ENCODE data around the gene RPS10.
"Not testable (repeated sequence)": the region's sequence is repeated elsewhere in the genome, so short reads cannot be mapped to it uniquely, and the experiment has no call there.

Gene RPS10

DNA sequence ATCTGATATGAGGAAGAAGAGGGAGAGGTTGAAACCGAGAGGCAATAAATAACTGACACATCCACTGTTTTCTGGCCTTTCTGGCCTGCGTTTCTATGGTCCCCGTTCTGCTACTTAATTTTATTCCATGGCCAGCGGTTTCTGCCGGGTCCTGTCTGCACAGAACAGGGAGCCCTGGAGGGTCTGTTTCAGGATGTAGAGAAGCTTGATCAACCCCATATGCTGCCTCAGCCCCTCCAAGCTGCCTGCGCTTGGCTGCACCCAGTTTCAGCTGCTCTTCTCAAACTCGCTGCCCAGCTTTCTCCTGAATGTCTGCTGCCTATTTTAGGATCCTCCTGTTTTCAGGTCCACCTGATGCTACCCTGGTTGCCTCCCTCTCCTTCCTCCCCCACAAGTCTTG, 21.5 kb upstream of the RPS10 start:
- DNase-seq = no peak

DNA sequence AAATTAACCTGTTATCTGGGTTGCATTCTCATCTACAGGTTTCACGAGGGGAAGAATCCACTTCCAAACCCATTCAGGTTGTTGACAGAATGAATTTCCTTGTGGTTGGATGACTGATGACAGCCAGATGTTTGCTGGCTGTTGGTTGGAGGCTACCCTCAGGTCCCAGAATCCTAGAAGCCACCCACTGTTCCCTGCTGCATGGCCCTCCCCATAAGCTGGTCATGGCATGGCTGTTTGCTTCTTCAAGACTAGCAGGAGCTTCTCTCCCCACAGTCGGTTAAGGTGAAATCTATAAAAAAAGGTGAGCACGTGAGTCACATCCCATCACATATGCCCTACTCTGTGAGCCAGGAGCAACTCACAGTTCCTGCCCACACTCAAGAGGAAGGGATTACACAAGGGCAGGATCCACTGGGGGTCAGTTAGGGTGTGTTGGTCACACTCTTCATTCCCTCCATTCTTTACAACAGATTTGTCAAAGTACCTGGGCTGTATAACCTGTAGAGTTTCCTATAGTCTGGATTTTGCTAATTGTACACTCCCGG, 19.5 kb upstream of the RPS10 start:
- no peak for DNase-seq

DNA sequence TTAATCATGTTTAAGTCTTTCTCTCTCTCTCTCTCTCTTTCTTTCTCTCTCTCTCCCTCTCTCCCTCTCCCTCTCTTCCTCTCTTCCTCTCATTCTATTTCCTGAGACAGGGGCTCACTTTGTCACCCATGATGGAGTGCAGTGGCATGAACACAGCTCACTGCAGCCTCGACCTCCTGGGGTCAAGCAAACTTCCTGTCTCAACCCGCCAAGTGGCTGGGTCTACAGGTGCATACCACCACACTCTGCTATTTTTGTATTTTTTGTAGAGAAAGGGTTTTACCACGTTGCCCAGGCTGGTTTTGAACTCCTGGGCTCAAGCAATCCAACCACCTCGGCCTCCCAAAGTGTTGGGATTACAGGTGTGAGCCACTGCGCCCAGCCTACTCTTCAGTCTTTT, 15.7 kb upstream of the RPS10 start:
- no peak for DNase-seq

DNA sequence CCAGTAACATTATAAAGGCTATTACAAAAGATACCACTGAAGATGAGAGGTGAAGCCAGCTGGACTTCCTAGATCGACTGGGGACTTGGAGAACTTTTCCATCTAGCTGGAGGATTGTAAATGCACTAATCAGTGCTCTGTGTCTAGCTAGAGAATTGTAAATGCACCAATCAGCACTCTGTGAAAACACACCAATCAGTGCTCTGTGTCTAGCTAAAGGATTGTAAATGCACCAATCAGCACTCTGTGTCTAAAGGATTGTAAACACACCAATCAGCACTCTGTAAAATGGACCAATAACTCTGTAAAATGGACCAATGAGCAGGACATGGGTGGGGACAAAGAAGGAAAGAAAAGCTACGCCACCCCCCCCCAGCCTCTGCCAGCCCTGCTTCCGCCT, 13.6 kb upstream of the RPS10 start:
- DNase-seq = no peak

DNA sequence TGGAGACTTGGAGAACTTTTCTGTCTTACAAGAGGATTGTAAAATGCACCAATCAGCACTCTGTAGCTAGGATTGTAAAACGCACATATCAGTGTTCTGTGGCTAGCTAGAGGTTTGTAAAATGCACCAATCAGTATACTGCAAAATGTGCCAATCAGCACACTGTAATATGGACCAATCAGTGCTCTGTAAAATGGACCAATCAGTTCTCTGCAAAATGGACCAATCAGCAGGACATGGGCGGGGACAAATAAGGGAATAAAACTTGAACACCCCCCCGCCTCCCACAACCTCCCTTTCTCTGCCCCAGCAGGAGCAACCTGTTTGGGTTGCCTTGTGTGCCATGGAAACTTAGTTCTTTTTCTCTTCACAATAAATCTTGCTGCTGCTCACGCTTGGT, 12.8 kb upstream of the RPS10 start:
- DNase-seq = no peak

DNA sequence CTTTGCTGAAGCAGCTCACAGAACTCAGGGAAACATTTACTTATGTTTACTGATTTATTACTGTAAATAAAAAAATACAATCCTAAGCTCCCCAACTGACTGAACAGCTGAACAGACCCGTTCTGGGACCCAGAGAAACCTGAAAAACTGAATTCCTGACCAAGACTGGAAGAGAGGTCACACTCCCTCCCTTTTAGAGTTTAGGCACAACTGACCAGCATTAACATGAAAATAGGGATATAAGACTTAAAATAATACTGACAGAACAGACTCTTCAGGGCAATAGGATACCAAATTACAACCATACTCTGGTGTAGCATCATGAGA, 11.7 kb upstream of the RPS10 start:
- DNase-seq = no peak

DNA sequence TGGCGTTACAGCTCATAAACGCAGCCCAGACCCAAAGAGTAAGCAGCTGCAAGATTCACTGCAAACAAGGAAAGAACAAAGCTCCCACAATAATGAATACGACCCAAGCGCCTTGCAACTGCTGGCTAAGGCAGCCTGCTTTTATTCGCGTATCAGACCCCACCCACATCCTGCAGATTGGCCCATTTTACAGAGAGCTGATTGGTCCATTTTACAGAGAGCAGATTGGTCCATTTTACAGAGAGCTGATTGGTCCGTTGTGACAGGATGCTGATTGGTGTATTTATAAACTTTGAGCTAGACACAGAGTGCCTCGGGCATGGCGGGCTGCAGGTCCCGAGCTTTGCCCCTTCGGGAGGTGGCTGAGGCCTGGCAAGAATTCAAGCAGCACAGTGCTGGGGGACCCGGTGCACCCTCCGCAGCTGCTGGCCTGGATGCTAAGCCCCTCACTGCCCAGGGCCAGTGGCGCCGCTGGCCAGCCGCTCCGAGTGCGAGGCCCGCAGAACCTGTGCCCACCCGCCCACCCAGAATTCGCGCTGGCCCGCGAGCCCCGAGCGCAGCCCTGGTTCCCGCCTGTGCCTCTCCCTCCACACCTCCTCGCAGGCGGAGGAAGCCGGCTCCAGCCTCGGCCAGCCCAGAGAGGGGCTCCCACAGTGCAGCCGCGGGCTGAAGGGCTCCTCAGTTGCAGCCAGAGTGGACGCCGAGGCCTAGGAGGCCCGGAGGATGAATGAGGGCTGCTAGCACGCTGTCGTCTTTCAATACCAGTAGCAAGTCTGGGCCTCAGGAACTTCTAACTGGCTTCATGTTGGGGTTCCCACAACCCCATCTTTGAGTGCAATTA, 11.2 kb upstream of the RPS10 start:
- DNase-seq = no peak

DNA sequence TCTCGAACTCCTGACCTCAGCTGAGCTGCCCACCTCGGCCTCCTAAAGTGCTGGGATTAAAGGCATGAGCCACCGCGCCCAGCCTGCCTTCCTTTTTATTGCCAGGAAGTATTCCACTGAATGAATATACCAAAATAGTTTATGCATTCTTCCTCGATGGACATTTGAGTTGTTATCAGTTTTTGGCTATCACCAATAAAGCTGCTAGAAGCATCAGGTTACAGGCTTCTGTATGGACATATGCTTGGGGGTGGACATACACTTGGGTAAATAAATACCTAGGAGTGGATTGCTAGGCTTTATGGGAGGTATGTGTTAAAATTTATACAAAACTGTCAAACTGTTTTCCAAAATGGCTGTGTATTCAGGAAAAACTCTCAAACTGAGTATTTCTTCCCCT, 10.0 kb upstream of the RPS10 start:
- no peak for DNase-seq

DNA sequence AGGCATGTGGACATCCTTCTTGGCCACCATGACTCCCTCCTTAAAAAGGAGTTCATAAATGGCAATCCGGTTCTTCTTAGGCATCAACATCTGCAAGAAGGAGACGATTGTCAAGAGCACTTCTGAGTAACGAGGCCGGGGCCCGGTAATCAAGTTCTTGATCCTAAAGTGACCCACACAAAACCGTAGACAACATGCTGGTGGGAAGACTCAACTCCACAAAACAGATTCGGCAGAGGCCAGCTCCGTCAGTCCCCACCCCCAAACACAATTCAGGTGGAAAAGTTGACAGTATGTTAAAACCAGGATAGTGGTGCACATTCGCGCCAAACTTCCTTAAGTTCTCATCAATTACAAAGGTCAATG, 754 bp downstream of the RPS10 start:
- no peak for DNase-seq

DNA sequence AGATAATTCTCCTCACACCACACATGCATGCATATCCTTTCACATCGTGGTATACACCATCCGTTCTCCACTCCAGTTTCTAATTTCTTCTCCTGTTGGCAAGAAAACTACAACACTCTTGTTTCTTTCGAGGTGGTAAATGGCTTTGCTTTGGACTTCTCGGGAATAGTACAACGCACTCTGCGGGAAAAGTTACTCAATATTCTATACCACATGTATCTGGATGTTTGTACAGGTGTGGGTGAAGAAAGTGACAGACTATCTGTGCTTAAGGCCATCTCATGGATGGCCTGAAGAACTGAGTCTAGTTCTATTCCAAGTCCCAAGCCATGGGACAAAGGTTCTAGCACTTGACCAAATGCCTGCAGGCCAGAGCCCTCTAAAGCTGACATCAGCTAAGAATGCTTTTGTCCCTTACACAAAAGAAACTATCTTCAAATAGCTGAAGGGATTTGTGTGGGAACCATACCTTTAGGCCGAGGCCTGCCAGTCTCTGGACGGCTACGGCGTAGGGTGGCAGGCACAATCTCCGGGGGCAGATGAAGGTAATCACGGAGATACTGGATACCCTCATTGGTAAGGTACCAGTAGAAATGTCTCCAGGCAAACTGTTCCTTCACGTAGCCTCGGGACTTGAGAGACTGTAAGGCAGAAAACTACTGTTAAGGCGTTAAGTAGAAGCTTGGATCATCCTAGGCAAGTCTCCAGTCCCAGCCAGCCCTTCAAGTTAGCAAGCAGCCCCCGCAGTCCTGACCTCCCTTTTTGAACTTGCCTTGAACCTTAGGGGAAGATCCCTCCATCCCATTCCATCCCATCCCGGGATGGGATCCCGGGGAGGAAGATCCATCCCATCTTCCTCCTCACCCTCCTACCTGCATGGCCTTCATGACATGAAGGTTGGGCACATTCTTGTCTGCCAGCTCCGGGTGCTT, 1.4 kb downstream of the RPS10 start:
- no peak for DNase-seq

DNA sequence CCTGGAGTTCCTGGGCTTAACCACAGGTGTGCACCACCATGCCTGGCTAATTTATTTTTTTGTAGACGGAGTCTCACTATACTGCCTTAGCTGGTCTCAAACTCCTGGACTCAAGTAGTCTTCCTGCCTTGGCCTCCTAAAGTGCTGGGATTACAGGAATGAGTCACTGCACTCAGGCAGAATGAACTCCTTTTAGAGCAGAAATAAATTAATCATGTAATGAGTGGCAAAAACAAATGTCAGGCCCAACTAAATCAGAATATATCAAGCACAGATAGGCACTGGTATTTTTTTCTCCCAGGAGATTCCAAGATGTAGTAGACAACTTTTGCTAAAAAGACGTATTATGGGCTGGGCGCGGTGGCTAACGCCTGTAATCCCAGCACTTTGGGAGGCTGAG, 2.6 kb downstream of the RPS10 start:
- no peak for DNase-seq

DNA sequence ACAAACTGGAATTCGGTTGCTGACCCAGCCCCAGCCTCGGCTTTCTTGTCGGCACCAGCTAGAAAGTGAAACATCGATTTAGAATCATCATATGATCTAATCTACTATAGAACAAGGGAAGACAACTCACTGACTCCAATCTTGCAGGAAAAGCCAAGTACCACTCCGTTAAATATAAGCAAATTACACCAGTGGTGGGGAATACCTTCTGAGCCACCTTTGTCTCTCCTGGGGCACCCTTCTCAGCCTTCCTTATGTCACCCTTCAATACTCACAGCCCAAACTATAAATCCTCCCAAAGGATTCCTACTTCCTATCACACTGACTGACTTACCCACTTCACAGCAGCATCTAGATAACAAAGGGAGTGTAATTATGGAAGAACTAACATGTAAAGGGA, 7.5 kb downstream of the RPS10 start:
- DNase-seq = no peak

DNA sequence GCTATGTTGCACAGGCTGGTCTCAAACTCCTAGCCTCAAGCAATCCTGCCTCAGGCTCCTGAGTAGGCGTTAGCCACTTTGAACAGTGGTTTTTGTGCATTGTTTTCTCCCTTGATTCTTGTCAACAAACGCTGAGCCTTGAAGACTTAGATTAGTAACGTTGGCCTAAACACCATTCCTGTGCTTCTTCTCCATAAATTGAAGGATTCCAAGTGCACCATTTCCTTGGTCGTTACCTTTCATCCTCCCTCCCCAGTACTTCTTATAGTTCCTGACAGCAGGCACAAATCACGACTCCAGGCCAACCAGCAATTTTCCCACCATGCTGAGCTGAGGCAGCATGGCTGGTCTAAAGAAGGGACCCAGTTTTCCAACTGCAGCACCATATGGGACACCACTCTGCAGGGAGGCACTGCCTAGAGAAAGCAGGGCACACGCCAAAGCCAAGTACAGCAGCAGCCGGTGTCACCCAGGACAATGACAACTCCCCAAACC, 8.9 kb downstream of the RPS10 start:
- no peak for DNase-seq

DNA sequence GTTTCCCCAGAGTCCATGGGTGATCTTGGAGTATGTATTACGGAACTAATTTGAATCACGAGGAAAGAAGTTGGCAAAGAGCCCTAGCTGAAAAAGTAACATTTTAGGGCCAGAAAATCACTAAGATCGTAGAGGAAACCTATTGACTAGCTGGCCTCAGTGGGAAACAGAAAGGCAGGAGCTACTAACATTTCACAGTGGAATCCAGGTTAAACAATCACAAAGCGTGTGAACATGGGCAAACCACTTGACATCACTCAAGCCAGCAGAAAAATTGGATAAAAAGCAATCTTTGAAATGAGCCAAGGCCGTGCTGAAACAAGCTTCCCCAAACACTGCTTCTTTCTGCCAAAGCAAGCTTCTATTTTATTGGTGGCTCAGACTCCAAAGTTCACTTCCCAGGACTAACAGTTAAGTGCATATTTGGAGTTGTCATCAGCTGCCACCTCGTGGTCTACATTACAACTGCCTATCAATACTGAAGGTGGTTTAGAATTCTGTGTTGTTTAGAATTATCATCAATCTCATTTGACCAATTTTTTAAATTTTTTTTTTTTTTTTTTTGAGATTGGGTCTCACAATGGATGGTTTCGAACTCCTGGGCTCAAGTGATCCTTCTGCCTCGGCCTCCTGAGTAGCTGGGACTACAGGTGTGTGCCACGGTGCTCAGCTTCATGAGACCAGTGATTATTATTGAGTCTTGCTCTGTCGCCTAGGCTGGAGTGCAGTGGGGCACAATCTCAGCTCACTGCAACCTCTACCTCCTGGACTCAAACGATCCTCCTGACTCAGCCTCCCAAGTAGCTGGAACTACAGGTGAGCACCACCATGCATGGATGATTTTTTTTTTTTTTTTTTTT, 10.6 kb downstream of the RPS10 start:
- peak in 1 of 4 experiments; percentile 5 for DNase-seq

DNA sequence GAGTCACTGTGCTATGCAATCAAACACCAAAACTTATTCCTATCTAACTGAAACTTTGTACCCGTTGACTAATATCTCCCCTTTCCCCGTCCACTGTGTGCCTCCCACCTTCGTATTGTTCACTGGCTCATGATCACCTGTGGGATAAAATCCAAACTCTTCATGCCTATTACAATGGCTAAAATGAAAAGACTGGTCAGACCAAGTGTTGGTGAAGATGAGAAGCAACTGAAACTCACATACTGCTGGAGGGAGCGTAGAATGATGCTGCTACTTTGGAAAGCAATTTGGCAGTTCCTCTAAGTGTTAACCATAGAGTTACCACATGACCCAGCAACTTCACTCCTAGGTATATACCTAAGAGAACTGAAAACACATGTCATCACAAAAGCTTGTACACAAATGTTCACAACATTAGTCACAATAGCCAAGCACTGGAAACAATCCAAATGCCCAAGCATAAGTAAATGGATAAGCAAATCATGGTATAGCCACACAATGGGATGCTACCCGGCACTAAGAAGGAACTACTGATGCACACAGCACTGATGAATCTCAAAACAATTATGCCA, 13.1 kb downstream of the RPS10 start:
- no peak for DNase-seq

DNA sequence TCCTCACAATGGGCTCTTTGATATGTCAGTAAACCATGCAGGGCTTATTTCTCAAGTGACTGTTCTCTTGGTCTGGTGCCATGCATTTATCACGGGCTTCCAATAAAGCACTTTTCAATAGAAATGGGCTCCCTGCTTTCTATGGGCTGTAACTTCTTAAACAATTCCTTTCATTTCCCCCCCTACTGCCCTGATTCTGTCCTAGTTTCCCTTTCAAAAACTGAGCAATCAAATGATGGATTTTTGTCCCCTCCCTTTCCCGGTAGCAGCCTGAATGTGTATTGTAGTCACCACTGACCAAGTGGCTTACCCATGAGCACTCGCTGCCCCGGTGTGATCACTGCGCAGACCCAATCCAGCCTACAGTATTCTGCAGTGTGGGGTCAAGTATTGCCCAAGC, 13.9 kb downstream of the RPS10 start:
- no peak for DNase-seq

DNA sequence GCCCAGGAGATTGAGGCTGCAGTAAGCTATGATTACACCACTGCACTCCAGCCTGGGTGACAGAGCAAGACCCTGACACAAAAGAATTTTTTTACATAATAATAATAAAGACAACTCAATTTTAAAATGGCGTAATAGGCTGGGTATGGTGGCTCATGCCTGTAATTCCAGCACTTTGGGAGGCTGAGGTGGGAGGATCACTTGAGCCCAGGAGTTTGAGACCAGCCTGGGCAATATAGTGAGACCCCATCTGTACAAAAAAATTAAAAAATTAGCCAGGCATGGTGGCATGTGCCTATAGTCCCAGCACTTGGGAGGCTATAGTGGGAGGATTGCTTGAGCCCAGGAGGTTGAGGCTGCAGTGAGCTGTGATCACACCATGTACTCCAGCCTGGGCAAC, 18.0 kb downstream of the RPS10 start:
- DNase-seq = not testable (repeated sequence)

DNA sequence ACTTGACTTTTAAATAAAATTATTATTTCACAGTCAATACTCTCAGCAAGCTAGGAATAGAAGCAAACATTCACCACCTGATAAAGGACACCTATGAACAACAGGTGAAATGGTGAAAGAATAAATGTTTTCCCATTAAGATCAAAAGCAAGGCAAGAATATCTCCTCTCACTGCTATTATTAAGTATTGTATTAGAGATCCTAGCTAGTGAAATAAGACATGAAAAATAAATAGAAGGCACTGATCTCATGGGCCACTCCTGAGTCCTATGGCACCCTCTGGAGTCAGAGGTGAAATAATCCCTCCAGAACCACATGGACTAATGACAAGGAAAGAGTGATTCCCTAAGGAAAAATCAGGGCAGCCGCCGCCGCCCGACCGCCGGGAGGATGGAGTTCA, 29.4 kb downstream of the RPS10 start:
- no peak for DNase-seq

DNA sequence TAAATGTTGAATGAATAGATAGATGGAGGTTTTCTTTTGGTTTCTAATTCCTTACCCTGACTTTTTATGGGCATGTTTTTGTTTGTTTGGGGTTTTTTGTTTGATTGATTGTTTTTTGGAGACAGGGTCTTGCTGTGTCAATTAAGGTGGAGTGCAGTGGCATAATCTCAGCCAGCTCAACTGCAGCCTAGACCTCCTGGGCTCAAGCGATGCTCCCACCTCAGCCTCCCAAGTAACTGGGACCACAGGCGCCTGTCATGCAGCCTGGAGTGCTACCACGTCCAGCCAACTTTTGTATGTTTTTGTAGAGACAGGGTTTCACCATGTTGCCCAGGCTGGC, 31.9 kb downstream of the RPS10 start:
- DNase-seq = no peak

DNA sequence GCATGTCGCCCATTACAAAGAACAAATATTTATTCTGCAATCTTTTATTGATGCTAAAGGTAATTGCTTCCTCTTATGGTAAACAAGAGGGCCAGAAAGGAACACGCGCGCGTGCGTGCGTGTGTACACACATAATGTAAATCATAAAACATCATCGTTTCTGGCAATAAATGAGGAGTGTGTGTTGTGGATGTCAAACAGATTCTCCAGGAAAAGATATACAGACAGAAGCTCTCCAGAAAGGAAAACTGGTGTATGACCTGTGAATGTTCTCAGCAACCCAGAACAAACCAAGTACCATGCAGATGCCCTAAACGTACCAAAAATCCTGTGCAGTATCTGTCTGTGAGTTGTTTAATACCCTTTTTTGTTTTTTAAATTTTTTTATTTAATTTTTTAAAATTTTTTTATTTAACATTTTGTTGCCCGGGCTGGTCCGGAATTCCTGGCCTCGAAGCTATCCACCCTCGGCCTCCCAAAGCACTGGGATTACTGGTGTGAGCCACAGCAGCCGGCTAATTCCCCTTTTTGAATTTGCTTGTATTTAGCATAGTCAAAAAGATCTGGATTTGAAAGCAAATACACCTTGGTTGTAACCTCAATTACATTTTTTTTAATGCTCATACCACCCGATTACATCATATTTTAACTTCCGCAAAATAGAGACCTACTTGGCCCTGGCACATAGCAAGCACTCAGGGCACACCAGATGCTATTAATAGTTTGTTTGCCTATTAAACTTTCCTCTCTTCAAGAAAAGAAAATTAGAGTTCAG, 32.5 kb downstream of the RPS10 start:
- no peak for DNase-seq

DNA sequence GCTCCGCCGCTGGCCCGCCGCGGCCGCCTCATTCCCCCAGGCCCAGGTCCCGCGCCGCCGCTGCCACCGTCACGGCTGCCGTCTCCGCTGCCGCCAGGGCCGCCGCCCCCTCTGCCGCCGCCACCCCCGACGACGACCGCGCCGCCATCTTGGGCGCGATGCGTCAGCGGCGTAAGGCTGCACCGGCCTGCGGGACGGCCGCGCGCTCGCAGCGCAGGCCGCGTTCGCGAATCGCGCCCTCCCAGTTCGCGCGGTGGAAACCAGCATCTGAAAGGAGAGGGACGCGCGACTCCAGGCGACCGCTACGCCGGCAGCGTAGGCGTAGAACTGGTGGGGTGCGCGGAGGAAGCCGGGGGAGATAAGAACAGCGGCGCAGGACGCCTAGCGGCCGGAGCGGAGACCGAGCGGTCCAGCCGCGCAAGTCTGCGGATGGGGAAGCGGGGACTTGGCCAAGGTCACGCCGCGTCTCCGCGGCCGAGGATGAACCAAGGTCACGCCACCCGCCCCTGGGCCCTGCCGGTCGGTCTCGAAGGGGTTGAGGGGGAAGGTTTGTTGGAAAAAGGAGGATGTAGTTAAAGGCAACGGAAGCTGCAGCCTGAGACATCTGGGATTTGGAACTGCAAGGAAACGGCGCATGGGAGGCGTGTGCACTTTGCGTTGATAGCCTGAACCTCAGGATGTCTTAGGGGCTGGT, 33.2 kb downstream of the RPS10 start, which contains the start of gene NUDT3:
TSS of gene NUDT3 (minus strand) at position 173 of the 694 bp plus-strand sequence. CDS start 307 bp downstream, outside the sequence.
- peak; percentile 85 to 91 (median 87) for DNase-seq
